Spleen (tissue), 11 donors: ENCODE results near the gene IL10. TPM values are rescaled to one million over a fixed set of nuclear protein-coding genes. Genes with fewer than 3 reads are reported as not detected.

Experiments used
- DNase-seq: peaks from one replicate; pipeline ENCODE4 v3.0.0-alpha.2; 2020
- H3K27ac ChIP-seq, 8 donors: fragments of 200-600 bp; sonication (generic) in 7 of 8; 1 replicate in 4 of 8; 2 replicates in 4 of 8; pipeline versions ENCODE4 v1.5.0 to v1.8.0; 2016 to 2021; ENCODE audit warnings: inconsistent platforms in 4 of 8, mild to moderate bottlenecking in 4 of 8, moderate library complexity in 1 of 8
- H3K27me3 ChIP-seq, 7 donors: fragments of 200-600 bp; sonication (generic) in 6 of 7; replicated peaks in 1 of 7; 1 replicate in 4 of 7; 2 replicates in 3 of 7; pipeline versions ENCODE4 v1.5.0 to v1.8.0; 2016 to 2021; ENCODE audit warnings: inconsistent platforms in 3 of 7, mild to moderate bottlenecking in 1 of 7
- H3K36me3 ChIP-seq, 6 donors: fragments of 200-600 bp; sonication (generic) in 5 of 6; 1 replicate in 4 of 6; 2 replicates in 2 of 6; pipeline versions ENCODE4 v1.5.0 to v1.8.0; 2016 to 2021; ENCODE audit warnings: inconsistent platforms in 2 of 6
- H3K4me1 ChIP-seq, 6 donors: fragments of 200-600 bp; sonication (generic) in 5 of 6; 1 replicate in 3 of 6; 2 replicates in 3 of 6; pipeline versions ENCODE4 v1.5.0 to v1.8.0; 2016 to 2021; ENCODE audit warnings: inconsistent platforms in 3 of 6
- H3K4me3 ChIP-seq, 8 donors: fragments of 200-600 bp; sonication (generic) in 7 of 8; 1 replicate in 4 of 8; 2 replicates in 4 of 8; pipeline versions ENCODE4 v1.5.0 to v1.8.0; 2016 to 2021; ENCODE audit warnings: inconsistent platforms in 4 of 8, mild to moderate bottlenecking in 4 of 8, moderate library complexity in 2 of 8
- H3K9me3 ChIP-seq, 8 donors: fragments of 200-600 bp; sonication (generic) in 7 of 8; 1 replicate in 4 of 8; 2 replicates in 4 of 8; pipeline versions ENCODE4 v1.5.0 to v1.8.0; 2016 to 2021; ENCODE audit warnings: inconsistent platforms in 4 of 8
- CTCF ChIP-seq, 11 experiments: fragments of 200-600 bp in 7 of 11; fragments of 450-650 bp in 4 of 11; sonication (generic) in 4 of 11; IDR thresholded peaks in 8 of 11; conservative IDR thresholded peaks in 3 of 11; 1 replicate in 7 of 11; 2 replicates in 4 of 11; pipeline versions ENCODE4 v1.4.0 to v1.8.0; 2016 to 2021; ENCODE audit warnings: antibody characterized with exemption in 11 of 11, inconsistent platforms in 4 of 11, mild to moderate bottlenecking in 1 of 11
- POLR2A ChIP-seq, 3 donors: fragments of 450-650 bp; IDR thresholded peaks; one replicate each; pipeline ENCODE4 v1.5.1; 2017; ENCODE audit warnings: antibody characterized with exemption in 3 of 3, mild to moderate bottlenecking in 1 of 3
- POLR2AphosphoS5 ChIP-seq, 3 donors: sonication (generic); formaldehyde crosslinking; IDR thresholded peaks; one replicate each; pipeline ENCODE4 v1.5.1; 2017; ENCODE audit warnings: antibody characterized with exemption in 3 of 3
- WGBS, 5 donors: extraction: QIAGEN DNeasy Blood & Tissue Kit in 3 of 5; methylation state at CpG; one replicate each; pipeline versions ENCODE4 v1.1.5 to v1.1.7; 2013 to 2018; 5-methylcytosine and 5-hydroxymethylcytosine counted together
- intact Hi-C: fragments of 100-400 bp; cut with DNase I; formaldehyde crosslinking; loops from one replicate; pipeline ENCODE4 v1.15.0; 2023; ENCODE audit warnings: low total_unique reads
- polyA plus RNA-seq, 3 donors: library from polyadenylated mRNA; stranded (reverse); fragments of 200-250 nt; gene quantifications; one replicate each; pipeline ENCODE4 v1.2.1, GENCODE V29; 2013
- total RNA-seq, 7 donors: library from RNA; depleted of rRNA in 3 of 7; stranded (reverse); fragments of >200 nt in 3 of 7; fragmentation: NEBNext Ultra II Directional in 4 of 7; extraction: Animal tissue kit (Norgen Biotek cat#: 25700) in 4 of 7; gene quantifications; one replicate each; pipeline versions ENCODE4 v1.1.0 to v1.2.1, GENCODE V29; 2016 to 2021
- donor health status: healthy with polysubstance abuse.
- donor health status: DM: no; HTN: no; CAD: no; lungs with moderate emphysema.
- donor health status: DM: no; HTN: no; CAD: no.
- donor health status: Bipolar disorder and iron deficiency.
- donor health status: healthy.
- donor health status: DM: no; HTN: no; CAD: no.
- donor health status: DM: yes; HTN: yes; CAD: no.

The IL10 gene
- total and polyA plus RNA-seq, 10 donors: 3.0 to 23.2 (median 5.2) TPM

GRCh38 chr1:206776229-206776628, 3.9 kb upstream of the IL10 start:
- H3K36me3 ChIP-seq: no peaks in the 10 kb centered on the region
- no peak overlapping the region for H3K4me3 ChIP-seq
- DNase-seq: no peak
- WGBS, 5 donors: 77 to 92% (median 83%) methylated on average over 4 of the region's 4 CpGs
- H3K4me1 ChIP-seq: peaks cover 16 to 73% (median 53%) of the 10 kb centered on the region in 6 donors
- no peaks in the 10 kb centered on the region for H3K27me3 ChIP-seq
- no peak for TF ChIP-seq CTCF (IDR thresholded peaks at IDR 0.05 in 8 of 11, conservative IDR thresholded peaks at IDR 0.05 in 3 of 11)
- TF ChIP-seq POLR2AphosphoS5 (IDR thresholded peaks at IDR 0.05): no peak
- TF ChIP-seq POLR2A (IDR thresholded peaks at IDR 0.05): no peak
- intact Hi-C loops: no loop called here
- no peak overlapping the region for H3K27ac ChIP-seq
- H3K9me3 ChIP-seq: no peaks in the 10 kb centered on the region

- intact Hi-C loops: no loop called here
- no peak for DNase-seq
- no peaks in the 10 kb centered on the region for H3K9me3 ChIP-seq
- H3K4me3 ChIP-seq: no peak overlapping the region
- H3K36me3 ChIP-seq: no peaks in the 10 kb centered on the region
- H3K27ac ChIP-seq: peak overlapping the region in 3 of 8 donors; percentile 19 to 83 (median 43)
- WGBS, 5 donors: 52 to 68% (median 61%) methylated on average over 3 of the region's 3 CpGs
- peaks cover 27 to 73% (median 60%) of the 10 kb centered on the region in 6 donors for H3K4me1 ChIP-seq
- TF ChIP-seq POLR2A (IDR thresholded peaks at IDR 0.05) (no peak), CTCF (IDR thresholded peaks at IDR 0.05 in 8 of 11, conservative IDR thresholded peaks at IDR 0.05 in 3 of 11) (peak in 1 of 11 experiments; percentile 3), POLR2AphosphoS5 (IDR thresholded peaks at IDR 0.05) (no peak)
- no peaks in the 10 kb centered on the region for H3K27me3 ChIP-seq
Observed at GRCh38 chr1:206774093-206774492, 1.8 kb upstream of the IL10 start.

- no peak for DNase-seq
- Histone ChIP-seq H3K4me1 (peaks cover 44 to 94% (median 80%) of the 10 kb centered on the region in 6 donors), H3K4me3 (peak overlapping the region in 4 of 8 donors; percentile 1 to 35 (median 12)), H3K36me3 (no peaks in the 10 kb centered on the region), H3K27ac (peak overlapping the region in 6 of 8 donors; percentile 2 to 83 (median 73)), H3K9me3 (no peaks in the 10 kb centered on the region), H3K27me3 (no peaks in the 10 kb centered on the region)
- no peak for TF ChIP-seq CTCF (IDR thresholded peaks at IDR 0.05 in 8 of 11, conservative IDR thresholded peaks at IDR 0.05 in 3 of 11)
- TF ChIP-seq POLR2AphosphoS5 (IDR thresholded peaks at IDR 0.05): no peak
- TF ChIP-seq POLR2A (IDR thresholded peaks at IDR 0.05): no peak
- 34 to 48% (median 45%) methylated on average over 4 of the region's 4 CpGs for WGBS, 5 donors
- intact Hi-C loops: no loop called here
Observed at GRCh38 chr1:206771338-206771692, 979 bp downstream of the IL10 start.

GRCh38 chr1:206770531-206771337, 1.6 kb downstream of the IL10 start, which contains the start of gene IL19:
Gene IL19, plus strand, starts transcription at chr1:206770773. Its CDS starts 65,890 bp downstream, at chr1:206836663.
- 44 to 53% (median 52%) methylated on average over 9 of the region's 9 CpGs for WGBS, 5 donors
- no peak for DNase-seq
- intact Hi-C loops: no loop called here
- H3K36me3 ChIP-seq: no peaks in the 10 kb centered on the region
- H3K4me3 ChIP-seq: peak within 1 kb of the TSS in 4 of 8 donors; percentile 1 to 35 (median 12)
- no peaks in the 10 kb centered on the region for H3K27me3 ChIP-seq
- TF ChIP-seq POLR2AphosphoS5 (IDR thresholded peaks at IDR 0.05) (peak in 2 of 3 donors; percentile 32 to 61), CTCF (IDR thresholded peaks at IDR 0.05 in 8 of 11, conservative IDR thresholded peaks at IDR 0.05 in 3 of 11) (no peak)
- H3K27ac ChIP-seq: peak within 1 kb of the TSS in 7 of 8 donors; percentile 2 to 83 (median 70)
- no peaks in the 10 kb centered on the region for H3K9me3 ChIP-seq
- peaks cover 50 to 96% (median 86%) of the 10 kb centered on the region in 6 donors for H3K4me1 ChIP-seq
